Measurements from ENCODE around the gene ANKRD26.

DNA sequence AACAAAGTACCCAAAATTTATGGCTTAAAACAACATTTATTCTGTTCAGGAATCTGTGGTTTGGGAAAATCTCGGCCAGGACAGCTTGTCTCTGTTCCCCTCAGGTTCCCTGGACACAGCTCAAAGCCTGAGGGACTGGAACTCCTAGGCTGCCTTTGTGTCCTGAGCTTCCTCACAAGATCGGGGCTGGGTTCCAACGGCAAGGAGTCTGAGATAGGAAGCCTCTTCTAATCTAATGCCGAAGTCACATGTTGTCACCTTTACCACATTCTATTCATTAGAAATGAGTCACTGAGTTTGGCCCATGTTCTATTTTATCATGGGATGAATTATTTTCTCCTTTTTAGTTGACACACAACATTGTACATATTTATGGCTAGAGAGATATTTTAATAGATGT is 80.5 kb downstream of the ANKRD26 start:
- TF ChIP-seq CREB1 (CRISPR knock-in tag; IDR thresholded peaks at IDR 0.05; ENCODE audit: low read depth) (no peak), EZH2phosphoT487 (IDR thresholded peaks at IDR 0.05; ENCODE audit: unreplicated experiment) (no peak), EZH2 (IDR thresholded peaks at IDR 0.05; ENCODE audit: low read depth, unreplicated experiment) (no peak), JUNB (IDR thresholded peaks at IDR 0.05; ENCODE audit: unreplicated experiment) (no peak), ZNF331 (CRISPR knock-in tag; IDR thresholded peaks at IDR 0.05; ENCODE audit: low read depth) (no peak)
- TF ChIP-seq, protein P1, sequence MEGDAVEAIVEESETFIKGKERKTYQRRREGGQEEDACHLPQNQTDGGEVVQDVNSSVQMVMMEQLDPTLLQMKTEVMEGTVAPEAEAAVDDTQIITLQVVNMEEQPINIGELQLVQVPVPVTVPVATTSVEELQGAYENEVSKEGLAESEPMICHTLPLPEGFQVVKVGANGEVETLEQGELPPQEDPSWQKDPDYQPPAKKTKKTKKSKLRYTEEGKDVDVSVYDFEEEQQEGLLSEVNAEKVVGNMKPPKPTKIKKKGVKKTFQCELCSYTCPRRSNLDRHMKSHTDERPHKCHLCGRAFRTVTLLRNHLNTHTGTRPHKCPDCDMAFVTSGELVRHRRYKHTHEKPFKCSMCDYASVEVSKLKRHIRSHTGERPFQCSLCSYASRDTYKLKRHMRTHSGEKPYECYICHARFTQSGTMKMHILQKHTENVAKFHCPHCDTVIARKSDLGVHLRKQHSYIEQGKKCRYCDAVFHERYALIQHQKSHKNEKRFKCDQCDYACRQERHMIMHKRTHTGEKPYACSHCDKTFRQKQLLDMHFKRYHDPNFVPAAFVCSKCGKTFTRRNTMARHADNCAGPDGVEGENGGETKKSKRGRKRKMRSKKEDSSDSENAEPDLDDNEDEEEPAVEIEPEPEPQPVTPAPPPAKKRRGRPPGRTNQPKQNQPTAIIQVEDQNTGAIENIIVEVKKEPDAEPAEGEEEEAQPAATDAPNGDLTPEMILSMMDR (conservative IDR thresholded peaks at IDR 0.05; ENCODE audit: low read depth in 2 of 2): no peak

All from GM23338 (cell line).